ENCODE measurements around the gene COBL.

- TF ChIP-seq POLR2A (IDR thresholded peaks at IDR 0.05): no peak
- TF ChIP-seq CTCF (IDR thresholded peaks at IDR 0.05): no peak
These were observed 49.6 kb upstream of the COBL start for GRCh38 chr7:51366172-51366728.
